Fibroblast of pulmonary artery (primary cell): ENCODE data around the gene BCL6.

Source experiments
- DNase-seq: peaks from one replicate; pipeline ENCODE4 v3.0.0-alpha.2; 2010; ENCODE audit warnings: low read depth
- H3K4me3 ChIP-seq: replicated peaks from 2 replicates; pipeline ENCODE4 v1.5.1; 2011; ENCODE audit warnings: low read depth, mild to moderate bottlenecking, control low read depth, low read length, moderate library complexity
- CTCF ChIP-seq: IDR thresholded peaks from 2 replicates; pipeline ENCODE4 v1.5.1; 2011; ENCODE audit warnings: mild to moderate bottlenecking, control low read depth, low read length, inconsistent platforms; ENCODE audit errors: missing control alignments

Gene BCL6

DNA sequence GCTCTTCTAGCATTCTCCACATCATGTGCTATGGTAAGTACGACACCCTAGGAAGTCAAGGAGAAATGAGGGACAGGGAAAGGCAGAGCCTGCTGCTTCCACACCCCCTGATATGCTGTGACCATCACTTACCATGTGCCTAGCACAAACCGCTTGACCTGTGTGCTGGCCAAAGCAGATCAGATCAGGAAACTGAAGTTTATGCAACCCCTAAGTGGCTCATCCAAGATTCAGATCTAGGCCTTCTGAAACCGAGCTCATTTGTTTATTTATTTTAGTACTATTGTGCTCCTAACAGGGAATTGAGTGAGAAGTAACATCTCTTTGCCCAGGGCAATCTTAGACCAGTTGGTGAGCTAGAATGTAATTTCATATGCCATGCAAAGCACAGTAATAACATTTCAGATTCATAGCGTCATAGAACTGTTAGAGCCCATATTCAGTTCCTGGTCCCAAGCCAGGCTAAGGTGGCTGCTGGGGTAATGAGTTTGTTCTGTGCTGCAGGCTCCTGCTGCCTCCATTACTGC, 42.7 kb downstream of the BCL6 start, which contains the start of gene RTP2:
Gene RTP2 (minus strand): TSS at position 51 of the 527 bp plus-strand sequence. CDS start 429 bp downstream, outside the sequence.
- DNase-seq, result no peak
- no peak for TF ChIP-seq CTCF
- H3K4me3 ChIP-seq, result no peak within 1 kb of the TSS

- TF ChIP-seq CTCF, result no peak
- H3K4me3 ChIP-seq, result no peak overlapping the region
- no peak for DNase-seq
Measured at GRCh38 chr3:187700249-187700648, 45.0 kb downstream of the BCL6 start.

GRCh38 chr3:187698499-187699399, 46.5 kb downstream of the BCL6 start:
- no peak for DNase-seq
- no peak overlapping the region for H3K4me3 ChIP-seq
- TF ChIP-seq CTCF, result no peak

DNA sequence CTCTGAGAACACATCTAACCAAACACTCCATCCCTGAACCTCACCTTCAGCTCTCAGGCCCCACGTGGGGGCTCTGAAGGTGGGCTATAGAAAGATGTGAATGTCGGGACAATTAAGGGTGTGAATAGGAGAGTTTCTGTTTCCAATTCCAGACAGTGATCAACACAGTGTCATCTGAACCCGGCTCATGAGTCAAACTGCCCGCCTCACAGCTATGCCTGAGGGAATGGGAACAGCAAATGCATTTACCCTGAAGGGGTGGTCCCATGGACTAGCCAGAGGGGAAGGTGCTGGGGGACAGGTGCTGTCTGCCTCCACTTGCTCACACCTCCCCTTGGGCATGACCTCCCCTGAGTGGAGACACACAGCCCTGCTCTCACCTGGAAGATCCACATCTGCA, 49.2 kb downstream of the BCL6 start:
- no peak overlapping the region for H3K4me3 ChIP-seq
- no peak for TF ChIP-seq CTCF
- no peak for DNase-seq

- no peak overlapping the region for H3K4me3 ChIP-seq
- no peak for DNase-seq
- no peak for TF ChIP-seq CTCF
Measured at GRCh38 chr3:187695449-187695848, 49.8 kb downstream of the BCL6 start.

DNA sequence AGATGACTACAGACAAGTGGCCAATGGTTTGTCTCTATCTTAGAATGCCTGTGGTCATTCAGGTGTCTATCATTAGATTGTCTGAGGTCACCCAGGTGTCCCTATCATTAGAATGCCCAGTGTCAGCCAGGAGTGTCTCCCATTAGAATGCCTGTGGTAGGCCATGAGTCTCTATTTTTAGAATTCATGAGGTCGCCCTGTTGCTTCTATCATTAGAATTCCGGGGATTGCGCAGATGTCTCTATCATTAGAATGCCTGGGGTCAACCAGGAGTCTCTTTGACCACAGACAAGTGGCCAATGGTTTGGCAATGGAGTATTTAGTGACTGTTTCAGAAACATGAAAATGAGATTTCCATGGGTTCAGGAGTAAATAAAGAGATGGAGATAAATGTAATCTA, 50.5 kb downstream of the BCL6 start:
- DNase-seq, result peak; percentile 8
- no peak for TF ChIP-seq CTCF
- H3K4me3 ChIP-seq, result no peak overlapping the region
